ENCODE measurements around the gene SLCO4C1.

- TF ChIP-seq, protein P1, sequence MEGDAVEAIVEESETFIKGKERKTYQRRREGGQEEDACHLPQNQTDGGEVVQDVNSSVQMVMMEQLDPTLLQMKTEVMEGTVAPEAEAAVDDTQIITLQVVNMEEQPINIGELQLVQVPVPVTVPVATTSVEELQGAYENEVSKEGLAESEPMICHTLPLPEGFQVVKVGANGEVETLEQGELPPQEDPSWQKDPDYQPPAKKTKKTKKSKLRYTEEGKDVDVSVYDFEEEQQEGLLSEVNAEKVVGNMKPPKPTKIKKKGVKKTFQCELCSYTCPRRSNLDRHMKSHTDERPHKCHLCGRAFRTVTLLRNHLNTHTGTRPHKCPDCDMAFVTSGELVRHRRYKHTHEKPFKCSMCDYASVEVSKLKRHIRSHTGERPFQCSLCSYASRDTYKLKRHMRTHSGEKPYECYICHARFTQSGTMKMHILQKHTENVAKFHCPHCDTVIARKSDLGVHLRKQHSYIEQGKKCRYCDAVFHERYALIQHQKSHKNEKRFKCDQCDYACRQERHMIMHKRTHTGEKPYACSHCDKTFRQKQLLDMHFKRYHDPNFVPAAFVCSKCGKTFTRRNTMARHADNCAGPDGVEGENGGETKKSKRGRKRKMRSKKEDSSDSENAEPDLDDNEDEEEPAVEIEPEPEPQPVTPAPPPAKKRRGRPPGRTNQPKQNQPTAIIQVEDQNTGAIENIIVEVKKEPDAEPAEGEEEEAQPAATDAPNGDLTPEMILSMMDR (IDR thresholded peaks at IDR 0.05) = no peak
- no peak for TF ChIP-seq POLR2A (IDR thresholded peaks at IDR 0.05)
These were observed 84.9 kb downstream of the SLCO4C1 start for GRCh38 chr5:102211165-102211564.
